Fibroblast of lung (primary cell): Measurements from ENCODE around the gene KBTBD6. TPM values are rescaled to one million over a fixed set of nuclear protein-coding genes. Genes with fewer than 3 reads are reported as not detected.

Source experiments
- DNase-seq, 2 donors: peaks; one replicate each; pipeline versions ENCODE4 v3.0.0 to v3.0.0-alpha.2; 2010; ENCODE audit warnings: low read depth in 2 of 2
- H2AFZ ChIP-seq: 2 replicates; pipeline ENCODE4 v1.5.1; 2012; ENCODE audit warnings: low read length, control low read depth, inconsistent platforms
- H3K27ac ChIP-seq: 2 replicates; pipeline ENCODE4 v1.5.1; 2011; ENCODE audit warnings: low read length, control low read depth; ENCODE audit not compliant: insufficient read depth
- H3K27me3 ChIP-seq: 2 replicates; pipeline ENCODE4 v1.5.1; 2011; ENCODE audit warnings: mild to moderate bottlenecking, low read length; ENCODE audit not compliant: control insufficient read depth, insufficient read depth
- H3K36me3 ChIP-seq: 2 replicates; pipeline ENCODE4 v1.5.1; 2011; ENCODE audit warnings: low read length; ENCODE audit not compliant: control insufficient read depth, insufficient read depth
- H3K4me1 ChIP-seq: 2 replicates; pipeline ENCODE4 v1.5.1; 2011; ENCODE audit warnings: low read length; ENCODE audit not compliant: control insufficient read depth, insufficient read depth; ENCODE audit errors: extremely low read depth
- H3K4me2 ChIP-seq: 2 replicates; pipeline ENCODE4 v1.5.1; 2011; ENCODE audit warnings: low read length, control low read depth; ENCODE audit not compliant: insufficient read depth; ENCODE audit errors: extremely low read depth
- H3K4me3 ChIP-seq, 4 experiments: fragments of 200-600 bp in 1 of 4; sonication (generic) in 1 of 4; replicated peaks in 1 of 4; 2 replicates each; pipeline ENCODE4 v1.5.1; 2011 to 2016; ENCODE audit warnings: low read length in 4 of 4, low read depth in 3 of 4, mild to moderate bottlenecking in 3 of 4, control low read depth in 2 of 4, inconsistent platforms in 1 of 4, mixed read lengths in 1 of 4; ENCODE audit not compliant: insufficient read depth in 1 of 4; ENCODE audit errors: control extremely low read depth in 1 of 4
- H3K79me2 ChIP-seq: 2 replicates; pipeline ENCODE4 v1.5.1; 2012; ENCODE audit warnings: mild to moderate bottlenecking, low read length, inconsistent platforms; ENCODE audit not compliant: control insufficient read depth, insufficient read depth
- H3K9ac ChIP-seq: 2 replicates; pipeline ENCODE4 v1.5.1; 2011; ENCODE audit warnings: mild to moderate bottlenecking, low read length, control low read depth; ENCODE audit not compliant: insufficient read depth
- H3K9me3 ChIP-seq: 2 replicates; pipeline ENCODE4 v1.5.1; 2012; ENCODE audit warnings: low read depth, low read length; ENCODE audit not compliant: control insufficient read depth, insufficient read depth
- H4K20me1 ChIP-seq: 2 replicates; pipeline ENCODE4 v1.5.1; 2011; ENCODE audit warnings: low read length; ENCODE audit not compliant: control insufficient read depth, insufficient read depth; ENCODE audit errors: extremely low read depth
- EZH2 ChIP-seq: IDR thresholded peaks from 2 replicates; pipeline ENCODE4 v1.5.1; 2012; ENCODE audit warnings: low read length, control low read depth, mild to moderate bottlenecking; ENCODE audit errors: missing control alignments
- polyA plus RNA-seq, 2 donors: library from polyadenylated mRNA; depleted of rRNA in 1 of 2; stranded (reverse) in 1 of 2; unstranded in 1 of 2; fragments of >200 nt; gene quantifications; 2 replicates each; pipeline ENCODE4 v1.2.1, GENCODE V29; 2011 to 2012; ENCODE audit warnings: missing spikeins in 1 of 2
- total RNA-seq: library from RNA; depleted of rRNA; stranded (reverse); fragments of >200 nt; gene quantifications from 2 replicates; pipeline ENCODE4 v1.2.1, GENCODE V29; 2014
- TF ChIP-seq, protein P1 (sequence below), 2 donors: IDR thresholded peaks in 1 of 2; conservative IDR thresholded peaks in 1 of 2; 1 replicate in 1 of 2; 2 replicates in 1 of 2; pipeline ENCODE4 v1.5.1; 2011 to 2012; ENCODE audit warnings: low read length in 2 of 2, control low read depth in 1 of 2, inconsistent platforms in 1 of 2, low read depth in 1 of 2, mild to moderate bottlenecking in 1 of 2

Gene KBTBD6
- total and polyA plus RNA-seq, 2 donors (not counting 1 experiment from before 2014, with no cell fraction given), result 6.7 to 12.4 TPM

DNA sequence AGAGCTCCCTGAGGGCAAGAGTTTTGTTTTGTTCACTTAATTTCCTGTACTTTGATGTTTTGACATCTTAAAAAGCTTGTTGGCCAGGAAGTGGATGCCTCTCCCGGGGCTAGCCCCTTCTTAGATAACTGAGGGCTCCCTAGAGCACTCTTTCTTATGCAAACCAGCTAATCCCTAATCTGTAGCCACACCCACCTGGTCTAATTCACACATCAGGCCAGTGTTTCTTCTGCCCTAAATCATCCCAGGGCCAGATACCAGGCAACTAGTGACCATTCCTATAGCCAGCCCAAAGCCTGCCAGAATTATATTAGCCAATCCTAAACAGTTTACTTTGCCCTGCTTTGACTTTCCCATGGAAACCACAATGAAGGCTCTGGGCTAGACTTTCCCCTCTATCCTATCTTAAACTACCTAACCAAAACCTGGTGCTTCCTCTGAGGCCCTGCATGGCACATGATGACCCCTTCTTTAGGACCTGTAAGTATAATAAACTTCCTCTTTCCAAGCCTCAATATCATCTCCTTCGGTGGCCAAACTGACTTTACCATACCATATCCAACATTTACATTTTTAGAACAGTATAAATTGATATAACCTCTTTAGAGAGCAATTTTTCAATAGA lies 46.5 kb downstream of the KBTBD6 start:
- Histone ChIP-seq H4K20me1 (no peaks in the 10 kb centered on the region), H3K36me3 (no peaks in the 10 kb centered on the region), H3K27ac (no peak overlapping the region), H3K27me3 (no peaks in the 10 kb centered on the region), H3K4me1 (no peaks in the 10 kb centered on the region), H3K9me3 (no peaks in the 10 kb centered on the region), H3K9ac (no peak overlapping the region), H2AFZ (no peak overlapping the region), H3K4me3 (no peak overlapping the region), H3K4me2 (no peak overlapping the region), H3K79me2 (no peaks in the 10 kb centered on the region)
- DNase-seq, result no peak
- TF ChIP-seq, protein P1, sequence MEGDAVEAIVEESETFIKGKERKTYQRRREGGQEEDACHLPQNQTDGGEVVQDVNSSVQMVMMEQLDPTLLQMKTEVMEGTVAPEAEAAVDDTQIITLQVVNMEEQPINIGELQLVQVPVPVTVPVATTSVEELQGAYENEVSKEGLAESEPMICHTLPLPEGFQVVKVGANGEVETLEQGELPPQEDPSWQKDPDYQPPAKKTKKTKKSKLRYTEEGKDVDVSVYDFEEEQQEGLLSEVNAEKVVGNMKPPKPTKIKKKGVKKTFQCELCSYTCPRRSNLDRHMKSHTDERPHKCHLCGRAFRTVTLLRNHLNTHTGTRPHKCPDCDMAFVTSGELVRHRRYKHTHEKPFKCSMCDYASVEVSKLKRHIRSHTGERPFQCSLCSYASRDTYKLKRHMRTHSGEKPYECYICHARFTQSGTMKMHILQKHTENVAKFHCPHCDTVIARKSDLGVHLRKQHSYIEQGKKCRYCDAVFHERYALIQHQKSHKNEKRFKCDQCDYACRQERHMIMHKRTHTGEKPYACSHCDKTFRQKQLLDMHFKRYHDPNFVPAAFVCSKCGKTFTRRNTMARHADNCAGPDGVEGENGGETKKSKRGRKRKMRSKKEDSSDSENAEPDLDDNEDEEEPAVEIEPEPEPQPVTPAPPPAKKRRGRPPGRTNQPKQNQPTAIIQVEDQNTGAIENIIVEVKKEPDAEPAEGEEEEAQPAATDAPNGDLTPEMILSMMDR (conservative IDR thresholded peaks at IDR 0.05 in 1 of 2, IDR thresholded peaks at IDR 0.05 in 1 of 2; ENCODE audit: low read depth in 1 of 2, low read length in 2 of 2), result no peak
- no peak for TF ChIP-seq EZH2

DNA sequence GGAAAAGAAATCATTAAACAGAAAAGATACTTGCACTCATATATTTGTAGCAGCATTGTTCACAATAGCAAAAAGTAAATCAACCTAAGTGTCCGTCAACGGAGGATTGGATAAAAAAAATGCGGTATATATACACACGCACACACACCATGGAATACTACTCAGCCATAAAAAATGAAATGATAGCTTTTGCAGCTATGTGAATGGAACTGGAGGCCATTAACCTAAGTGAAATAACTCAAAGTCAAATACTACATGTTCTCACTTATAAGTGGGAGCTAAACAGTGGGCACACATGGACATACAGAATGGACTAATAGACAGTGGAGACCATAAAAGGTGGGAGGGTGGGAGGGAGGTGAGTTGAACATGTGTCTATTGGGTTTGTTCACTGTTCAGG lies 52.9 kb downstream of the KBTBD6 start:
- Histone ChIP-seq H3K27ac (no peak overlapping the region), H2AFZ (no peak overlapping the region), H3K9me3 (no peaks in the 10 kb centered on the region), H3K79me2 (no peaks in the 10 kb centered on the region), H3K9ac (no peak overlapping the region), H3K4me1 (no peaks in the 10 kb centered on the region), H4K20me1 (no peaks in the 10 kb centered on the region), H3K4me2 (no peak overlapping the region), H3K4me3 (no peak overlapping the region), H3K36me3 (peaks cover 8% of the 10 kb centered on the region), H3K27me3 (no peaks in the 10 kb centered on the region)
- TF ChIP-seq, protein P1 (conservative IDR thresholded peaks at IDR 0.05 in 1 of 2, IDR thresholded peaks at IDR 0.05 in 1 of 2; ENCODE audit: low read depth in 1 of 2, low read length in 2 of 2), result no peak
- TF ChIP-seq EZH2, result no peak
- DNase-seq, result no peak

Other genes with a start within 250 kb of the KBTBD6 start
- 34.7 and 38.5 TPM in 2 replicates for gene ELF1, start 113.5 kb downstream of the KBTBD6 start, total RNA-seq
- 31.5 and 41.0 TPM in 2 replicates for gene ELF1, start 113.5 kb downstream of the KBTBD6 start, polyA plus RNA-seq
- gene WBP4, start 71.3 kb downstream of the KBTBD6 start, total RNA-seq, result 12.6 and 13.7 TPM in 2 replicates
- 17.7 and 18.2 TPM in 2 replicates for gene WBP4, start 71.3 kb downstream of the KBTBD6 start, polyA plus RNA-seq
- gene KBTBD7, start 61.8 kb upstream of the KBTBD6 start, total RNA-seq, result 4.6 and 5.9 TPM in 2 replicates
- gene KBTBD7, start 61.8 kb upstream of the KBTBD6 start, polyA plus RNA-seq, result 3.4 and 3.5 TPM in 2 replicates
- 13.4 and 17.2 TPM in 2 replicates for gene MTRF1, start 130.8 kb upstream of the KBTBD6 start, total RNA-seq
- 9.4 and 11.6 TPM in 2 replicates for gene MTRF1, start 130.8 kb upstream of the KBTBD6 start, polyA plus RNA-seq
- gene NAA16, start 178.5 kb upstream of the KBTBD6 start, total RNA-seq, result 7.9 and 9.2 TPM in 2 replicates
- 8.3 and 12.9 TPM in 2 replicates for gene NAA16, start 178.5 kb upstream of the KBTBD6 start, polyA plus RNA-seq